Neuronal stem cell (in vitro differentiated cells): ENCODE data around the gene ALDH1A1.

Experiments used
- DNase-seq: peaks from one replicate; pipeline ENCODE4 v3.0.0-alpha.2; 2013; ENCODE audit warnings: low spot score
- H2AFZ ChIP-seq: one replicate; pipeline ENCODE4 v1.6.1; 2013; ENCODE audit warnings: mild to moderate bottlenecking, low read length, inconsistent platforms
- H2AK5ac ChIP-seq: 2 replicates; pipeline ENCODE4 v1.6.1; 2013; ENCODE audit warnings: low read depth, mild to moderate bottlenecking, inconsistent platforms, low read length, moderate library complexity, mixed read lengths
- H2BK120ac ChIP-seq: 2 replicates; pipeline ENCODE4 v1.6.1; 2013; ENCODE audit warnings: low read depth, mild to moderate bottlenecking, inconsistent platforms, low read length, moderate library complexity, mixed read lengths
- H2BK12ac ChIP-seq: one replicate; pipeline ENCODE4 v1.6.1; 2013; ENCODE audit warnings: low read length, inconsistent platforms
- H2BK15ac ChIP-seq: 2 replicates; pipeline ENCODE4 v1.6.1; 2013; ENCODE audit warnings: mild to moderate bottlenecking, low read length, inconsistent platforms, mixed read lengths
- H2BK5ac ChIP-seq: one replicate; pipeline ENCODE4 v1.6.1; 2013; ENCODE audit warnings: inconsistent platforms, mild to moderate bottlenecking, low read length, moderate library complexity
- H3K14ac ChIP-seq: one replicate; pipeline ENCODE4 v1.6.1; 2013; ENCODE audit warnings: low read length, inconsistent platforms
- H3K18ac ChIP-seq: 2 replicates; pipeline ENCODE4 v1.6.1; 2013; ENCODE audit warnings: low read length, inconsistent platforms
- H3K23ac ChIP-seq: 2 replicates; pipeline ENCODE4 v1.6.1; 2013; ENCODE audit warnings: low read depth, mild to moderate bottlenecking, mixed read lengths, low read length, inconsistent platforms; ENCODE audit not compliant: poor library complexity
- H3K27ac ChIP-seq: replicated peaks from 3 replicates; pipeline ENCODE4 v1.5.1; 2013; ENCODE audit warnings: low read length, inconsistent platforms
- H3K27me3 ChIP-seq, 3 experiments: 2 replicates each; pipeline ENCODE4 v1.6.1; 2013; ENCODE audit warnings: low read length in 3 of 3, mild to moderate bottlenecking in 2 of 3, inconsistent platforms in 1 of 3, low read depth in 1 of 3, mixed read lengths in 1 of 3, moderate library complexity in 1 of 3; ENCODE audit not compliant: control insufficient read depth in 3 of 3, insufficient read depth in 3 of 3
- H3K36me3 ChIP-seq, 2 donors: replicated peaks in 1 of 2; 2 replicates each; pipeline ENCODE4 v1.6.1; 2013; ENCODE audit warnings: low read length in 2 of 2; ENCODE audit not compliant: control insufficient read depth in 2 of 2, insufficient read depth in 2 of 2
- H3K4ac ChIP-seq: 2 replicates; pipeline ENCODE4 v1.6.1; 2013; ENCODE audit warnings: inconsistent platforms, mild to moderate bottlenecking, low read length, moderate library complexity
- H3K4me1 ChIP-seq, 2 donors: 1 replicate in 1 of 2; 2 replicates in 1 of 2; pipeline ENCODE4 v1.6.1; 2013; ENCODE audit warnings: low read length in 2 of 2, low read depth in 1 of 2; ENCODE audit not compliant: control insufficient read depth in 2 of 2, insufficient read depth in 1 of 2
- H3K4me2 ChIP-seq: one replicate; pipeline ENCODE4 v1.6.1; 2013; ENCODE audit warnings: mild to moderate bottlenecking, low read length, inconsistent platforms; ENCODE audit not compliant: insufficient read depth, poor library complexity, severe bottlenecking
- H3K4me3 ChIP-seq, 2 donors: 2 replicates each; pipeline ENCODE4 v1.5.1; 2013; ENCODE audit warnings: low read length in 2 of 2, mild to moderate bottlenecking in 2 of 2, inconsistent platforms in 1 of 2, moderate library complexity in 1 of 2
- H3K79me1 ChIP-seq: one replicate; pipeline ENCODE4 v1.6.1; 2013; ENCODE audit warnings: low read depth, mild to moderate bottlenecking, inconsistent platforms, low read length, moderate library complexity
- H3K9ac ChIP-seq: one replicate; pipeline ENCODE4 v1.6.1; 2013; ENCODE audit warnings: mild to moderate bottlenecking, low read depth, low read length, inconsistent platforms; ENCODE audit not compliant: poor library complexity
- H3K9me3 ChIP-seq, 2 donors: replicated peaks in 1 of 2; 2 replicates each; pipeline versions ENCODE3 to v1.6.1; 2013; ENCODE audit warnings: low read length in 2 of 2, mild to moderate bottlenecking in 2 of 2, inconsistent platforms in 1 of 2, low read depth in 1 of 2, mixed read lengths in 1 of 2, moderate library complexity in 1 of 2; ENCODE audit not compliant: control insufficient read depth in 2 of 2, insufficient read depth in 1 of 2
- H4K8ac ChIP-seq: one replicate; pipeline ENCODE4 v1.6.1; 2013; ENCODE audit warnings: low read depth, mild to moderate bottlenecking, inconsistent platforms, low read length, moderate library complexity
- H4K91ac ChIP-seq: one replicate; pipeline ENCODE4 v1.6.1; 2013; ENCODE audit warnings: low read length, low read depth, mild to moderate bottlenecking, inconsistent platforms; ENCODE audit not compliant: poor library complexity
- WGBS, 2 donors: extraction: QIAGEN DNeasy Blood & Tissue Kit; methylation state at CpG; one replicate each; pipeline ENCODE4 v1.1.7; 2013; ENCODE audit warnings: missing lambda C conversion rate in 2 of 2, mixed read lengths in 1 of 2; ENCODE audit not compliant: insufficient read length in 2 of 2, insufficient replicate concordance in 1 of 2; ENCODE audit errors: extremely low coverage in 2 of 2; 5-methylcytosine and 5-hydroxymethylcytosine counted together

ALDH1A1 gene

GRCh38 chr9:72996684-72997314 lies 43.9 kb upstream of the ALDH1A1 start:
- no peak overlapping the region for H3K9ac ChIP-seq
- H3K4me1 ChIP-seq: no peaks in the 10 kb centered on the region
- no peak overlapping the region for H4K8ac ChIP-seq
- H3K4me3 ChIP-seq: no peak overlapping the region
- DNase-seq: no peak
- no peak overlapping the region for H2BK5ac ChIP-seq
- no peak overlapping the region for H2BK120ac ChIP-seq
- no peak overlapping the region for H2AK5ac ChIP-seq
- no peak overlapping the region for H3K23ac ChIP-seq
- H3K79me1 ChIP-seq: no peaks in the 10 kb centered on the region
- no peak overlapping the region for H2BK12ac ChIP-seq
- H4K91ac ChIP-seq: no peak overlapping the region
- no peak overlapping the region for H3K4ac ChIP-seq
- no peaks in the 10 kb centered on the region for H3K36me3 ChIP-seq
- no peak overlapping the region for H3K14ac ChIP-seq
- no peaks in the 10 kb centered on the region for H3K27me3 ChIP-seq
- H3K9me3 ChIP-seq: peaks cover 0 to 1% of the 10 kb centered on the region in 2 donors
- no peak overlapping the region for H2BK15ac ChIP-seq
- H3K4me2 ChIP-seq: no peak overlapping the region
- no peak overlapping the region for H3K27ac ChIP-seq
- no peak overlapping the region for H3K18ac ChIP-seq
- H2AFZ ChIP-seq: no peak overlapping the region

DNA sequence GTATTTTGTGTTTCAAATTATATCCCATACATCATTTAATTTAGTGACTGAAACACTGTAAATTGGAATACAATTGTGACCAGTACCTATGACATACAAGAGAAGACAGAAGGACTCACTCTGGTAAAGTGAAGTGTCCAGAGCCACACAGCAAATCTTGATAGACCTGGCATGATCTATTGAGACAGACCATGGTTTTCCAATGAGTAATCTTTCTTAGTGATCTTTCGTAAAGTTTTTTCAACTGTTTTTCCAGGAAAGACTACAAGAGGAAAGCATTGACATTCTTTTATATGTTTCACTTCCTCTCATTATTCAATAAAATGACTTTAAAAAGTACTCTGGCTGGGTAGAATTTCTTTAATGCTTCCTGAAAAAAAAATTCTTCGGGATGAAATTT lies 43.3 kb upstream of the ALDH1A1 start:
- no peak overlapping the region for H4K91ac ChIP-seq

GRCh38 chr9:72995131-72996024 lies 42.5 kb upstream of the ALDH1A1 start:
- DNase-seq: no peak
- WGBS, 2 donors: no CpG with 5 or more reads among the region's 5 CpGs
- H2BK5ac ChIP-seq: no peak overlapping the region

More for the DNA sequence above, 43.3 kb upstream of the ALDH1A1 start:
- Histone ChIP-seq H3K27ac (no peak overlapping the region), H3K18ac (no peak overlapping the region), H2BK5ac (no peak overlapping the region), H3K4ac (no peak overlapping the region), H3K4me2 (no peak overlapping the region), H3K9me3 (peaks cover 0 to 1% of the 10 kb centered on the region in 2 donors), H3K23ac (no peak overlapping the region), H2BK120ac (no peak overlapping the region), H2BK12ac (no peak overlapping the region), H2AFZ (no peak overlapping the region), H3K4me3 (no peak overlapping the region), H3K79me1 (no peaks in the 10 kb centered on the region), H3K27me3 (no peaks in the 10 kb centered on the region), H3K36me3 (no peaks in the 10 kb centered on the region), H2BK15ac (no peak overlapping the region), H3K4me1 (no peaks in the 10 kb centered on the region), H4K8ac (no peak overlapping the region), H2AK5ac (no peak overlapping the region), H3K9ac (no peak overlapping the region), H3K14ac (no peak overlapping the region)
- DNase-seq: no peak
- WGBS, 2 donors: no CpG with 5 or more reads among the region's 2 CpGs

GRCh38 chr9:72991772-72992171 lies 38.9 kb upstream of the ALDH1A1 start:
- no peak overlapping the region for H3K4me2 ChIP-seq
- no peak overlapping the region for H3K9ac ChIP-seq
- no CpG with 5 or more reads among the region's 2 CpGs for WGBS, 2 donors
- no peak overlapping the region for H2BK12ac ChIP-seq
- no peak overlapping the region for H3K23ac ChIP-seq
- H3K18ac ChIP-seq: no peak overlapping the region
- H2BK5ac ChIP-seq: no peak overlapping the region
- H2AK5ac ChIP-seq: no peak overlapping the region
- no peaks in the 10 kb centered on the region for H3K27me3 ChIP-seq
- no peak overlapping the region for H3K14ac ChIP-seq
- H3K4ac ChIP-seq: no peak overlapping the region
- no peaks in the 10 kb centered on the region for H3K4me1 ChIP-seq
- no peak overlapping the region for H3K4me3 ChIP-seq
- no peak overlapping the region for H2BK15ac ChIP-seq
- H3K9me3 ChIP-seq: no peaks in the 10 kb centered on the region
- H2BK120ac ChIP-seq: no peak overlapping the region
- H4K8ac ChIP-seq: no peak overlapping the region
- no peak overlapping the region for H2AFZ ChIP-seq
- H3K79me1 ChIP-seq: peaks cover 1% of the 10 kb centered on the region
- no peak overlapping the region for H3K27ac ChIP-seq
- H4K91ac ChIP-seq: no peak overlapping the region
- H3K36me3 ChIP-seq: no peaks in the 10 kb centered on the region
- no peak for DNase-seq

More at GRCh38 chr9:72995131-72996024, 42.5 kb upstream of the ALDH1A1 start:
- H3K4me1 ChIP-seq: no peaks in the 10 kb centered on the region
- H3K9me3 ChIP-seq: peaks cover 0 to 1% of the 10 kb centered on the region in 2 donors
- H3K79me1 ChIP-seq: peaks cover 1% of the 10 kb centered on the region
- no peak overlapping the region for H2BK120ac ChIP-seq
- H2BK12ac ChIP-seq: no peak overlapping the region
- H3K27ac ChIP-seq: no peak overlapping the region
- no peak overlapping the region for H3K18ac ChIP-seq
- H3K4me2 ChIP-seq: no peak overlapping the region
- no peak overlapping the region for H4K8ac ChIP-seq
- H3K23ac ChIP-seq: no peak overlapping the region
- H2BK15ac ChIP-seq: no peak overlapping the region
- no peak overlapping the region for H3K9ac ChIP-seq
- H2AK5ac ChIP-seq: no peak overlapping the region
- no peaks in the 10 kb centered on the region for H3K36me3 ChIP-seq
- H4K91ac ChIP-seq: no peak overlapping the region
- H3K27me3 ChIP-seq: no peaks in the 10 kb centered on the region
- no peak overlapping the region for H3K14ac ChIP-seq
- no peak overlapping the region for H3K4me3 ChIP-seq
- H3K4ac ChIP-seq: no peak overlapping the region
- H2AFZ ChIP-seq: no peak overlapping the region
